ENCODE data around the gene GRK5.
"Not testable (repeated sequence)": the region's sequence is repeated elsewhere in the genome, so short reads cannot be mapped to it uniquely, and the experiment has no call there.

The GRK5 gene

GRCh38 chr10:119221666-119222065 lies 14.3 kb downstream of the GRK5 start:
- no peak overlapping the region for H3K4me3 ChIP-seq (ENCODE audit: low read length)
- DNase-seq (ENCODE audit: low read depth) = no peak
- TF ChIP-seq, protein P1, sequence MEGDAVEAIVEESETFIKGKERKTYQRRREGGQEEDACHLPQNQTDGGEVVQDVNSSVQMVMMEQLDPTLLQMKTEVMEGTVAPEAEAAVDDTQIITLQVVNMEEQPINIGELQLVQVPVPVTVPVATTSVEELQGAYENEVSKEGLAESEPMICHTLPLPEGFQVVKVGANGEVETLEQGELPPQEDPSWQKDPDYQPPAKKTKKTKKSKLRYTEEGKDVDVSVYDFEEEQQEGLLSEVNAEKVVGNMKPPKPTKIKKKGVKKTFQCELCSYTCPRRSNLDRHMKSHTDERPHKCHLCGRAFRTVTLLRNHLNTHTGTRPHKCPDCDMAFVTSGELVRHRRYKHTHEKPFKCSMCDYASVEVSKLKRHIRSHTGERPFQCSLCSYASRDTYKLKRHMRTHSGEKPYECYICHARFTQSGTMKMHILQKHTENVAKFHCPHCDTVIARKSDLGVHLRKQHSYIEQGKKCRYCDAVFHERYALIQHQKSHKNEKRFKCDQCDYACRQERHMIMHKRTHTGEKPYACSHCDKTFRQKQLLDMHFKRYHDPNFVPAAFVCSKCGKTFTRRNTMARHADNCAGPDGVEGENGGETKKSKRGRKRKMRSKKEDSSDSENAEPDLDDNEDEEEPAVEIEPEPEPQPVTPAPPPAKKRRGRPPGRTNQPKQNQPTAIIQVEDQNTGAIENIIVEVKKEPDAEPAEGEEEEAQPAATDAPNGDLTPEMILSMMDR (conservative IDR thresholded peaks at IDR 0.05; ENCODE audit: low read length) = no peak

DNA sequence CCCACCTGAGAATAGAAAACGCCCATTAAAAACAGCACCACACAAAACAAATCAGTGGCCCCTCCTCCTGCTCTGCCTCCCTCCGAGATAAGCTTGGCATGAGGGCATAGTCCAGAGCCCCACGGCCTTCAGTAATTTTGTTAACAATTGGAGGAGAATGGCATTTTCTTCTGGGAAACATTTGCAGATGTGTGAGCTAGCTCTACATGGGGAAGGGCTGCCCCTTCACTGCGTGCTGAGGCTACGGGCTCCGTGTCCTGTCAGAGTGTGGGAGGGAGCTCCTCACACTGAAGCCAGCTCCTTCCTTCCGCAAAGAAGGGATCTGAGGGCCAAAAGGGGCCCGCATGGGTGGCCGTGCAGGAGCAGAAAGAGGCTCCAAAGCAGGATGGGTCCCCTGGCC lies 15.2 kb downstream of the GRK5 start:
- TF ChIP-seq, protein P1 (conservative IDR thresholded peaks at IDR 0.05; ENCODE audit: low read length) = no peak
- no peak overlapping the region for H3K4me3 ChIP-seq (ENCODE audit: low read length)
- no peak for DNase-seq (ENCODE audit: low read depth)

GRCh38 chr10:119222966-119223386 lies 15.6 kb downstream of the GRK5 start:
- DNase-seq (ENCODE audit: low read depth) = no peak
- no peak overlapping the region for H3K4me3 ChIP-seq (ENCODE audit: low read length)
- TF ChIP-seq, protein P1 (conservative IDR thresholded peaks at IDR 0.05; ENCODE audit: low read length) = no peak

GRCh38 chr10:119225083-119225658 lies 17.8 kb downstream of the GRK5 start:
- H3K4me3 ChIP-seq (ENCODE audit: low read length) = no peak overlapping the region
- no peak for DNase-seq (ENCODE audit: low read depth)

DNA sequence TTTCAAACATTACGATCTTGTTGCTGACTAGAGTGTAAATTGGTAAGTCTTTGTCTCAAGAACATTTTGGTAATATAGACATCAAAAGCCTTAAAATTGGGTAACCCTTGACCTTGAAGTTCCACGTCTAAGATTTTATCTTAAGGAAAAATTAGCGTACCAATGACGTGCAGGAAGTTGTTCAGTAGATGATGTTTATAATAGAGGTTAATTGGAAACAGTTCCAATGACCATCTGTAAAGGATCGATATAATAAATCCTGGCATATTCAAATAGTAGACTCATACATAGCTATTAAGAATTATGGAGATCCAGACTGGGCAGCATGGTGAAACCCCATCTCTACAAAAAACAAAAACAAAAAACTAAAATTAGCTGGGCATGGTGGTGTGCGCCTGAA lies 20.5 kb downstream of the GRK5 start:
- TF ChIP-seq, protein P1 (conservative IDR thresholded peaks at IDR 0.05; ENCODE audit: low read length) = no peak
- no peak for DNase-seq (ENCODE audit: low read depth)
- H3K4me3 ChIP-seq (ENCODE audit: low read length) = no peak overlapping the region

More at GRCh38 chr10:119225083-119225658, 17.8 kb downstream of the GRK5 start:
- TF ChIP-seq, protein P1 (conservative IDR thresholded peaks at IDR 0.05; ENCODE audit: low read length) = no peak

GRCh38 chr10:119231654-119232053 lies 24.3 kb downstream of the GRK5 start:
- H3K4me3 ChIP-seq (ENCODE audit: low read length) = no peak overlapping the region
- DNase-seq (ENCODE audit: low read depth) = no peak
- TF ChIP-seq, protein P1 (conservative IDR thresholded peaks at IDR 0.05; ENCODE audit: low read length) = no peak

DNA sequence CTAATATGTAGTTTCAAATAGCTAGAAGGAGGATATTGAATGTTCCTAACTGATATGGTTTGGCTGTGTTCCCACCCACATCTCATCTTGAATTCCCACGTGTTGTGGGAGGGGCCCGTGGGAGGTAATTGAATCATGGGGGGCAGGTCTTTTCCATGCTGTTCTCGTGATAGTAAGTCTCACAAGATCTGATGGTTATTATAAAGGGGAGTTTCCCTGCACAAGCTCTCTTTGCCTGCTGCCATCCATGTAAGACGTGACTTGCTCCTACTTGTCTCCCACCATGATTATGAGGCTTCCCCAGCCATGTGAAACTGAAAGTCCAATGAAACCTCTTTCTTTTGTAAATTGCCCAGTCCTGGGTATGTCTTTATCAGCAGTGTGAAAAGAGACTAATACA lies 25.1 kb downstream of the GRK5 start:
- DNase-seq (ENCODE audit: low read depth); H3K4me3 ChIP-seq (ENCODE audit: low read length): not testable (repeated sequence)

All from AG10803 (cell line).